ENCODE data around the gene SERINC5. TPM values are rescaled to one million over a fixed set of nuclear protein-coding genes. Genes with fewer than 3 reads are reported as not detected.
"Not testable (repeated sequence)": the region's sequence is repeated elsewhere in the genome, so short reads cannot be mapped to it uniquely, and the experiment has no call there.

Gene SERINC5
- total and polyA plus RNA-seq, 2 donors (not counting 3 experiments of a cell fraction or from before 2014, with no cell fraction given), result 3.2 to 10.1 TPM

DNA sequence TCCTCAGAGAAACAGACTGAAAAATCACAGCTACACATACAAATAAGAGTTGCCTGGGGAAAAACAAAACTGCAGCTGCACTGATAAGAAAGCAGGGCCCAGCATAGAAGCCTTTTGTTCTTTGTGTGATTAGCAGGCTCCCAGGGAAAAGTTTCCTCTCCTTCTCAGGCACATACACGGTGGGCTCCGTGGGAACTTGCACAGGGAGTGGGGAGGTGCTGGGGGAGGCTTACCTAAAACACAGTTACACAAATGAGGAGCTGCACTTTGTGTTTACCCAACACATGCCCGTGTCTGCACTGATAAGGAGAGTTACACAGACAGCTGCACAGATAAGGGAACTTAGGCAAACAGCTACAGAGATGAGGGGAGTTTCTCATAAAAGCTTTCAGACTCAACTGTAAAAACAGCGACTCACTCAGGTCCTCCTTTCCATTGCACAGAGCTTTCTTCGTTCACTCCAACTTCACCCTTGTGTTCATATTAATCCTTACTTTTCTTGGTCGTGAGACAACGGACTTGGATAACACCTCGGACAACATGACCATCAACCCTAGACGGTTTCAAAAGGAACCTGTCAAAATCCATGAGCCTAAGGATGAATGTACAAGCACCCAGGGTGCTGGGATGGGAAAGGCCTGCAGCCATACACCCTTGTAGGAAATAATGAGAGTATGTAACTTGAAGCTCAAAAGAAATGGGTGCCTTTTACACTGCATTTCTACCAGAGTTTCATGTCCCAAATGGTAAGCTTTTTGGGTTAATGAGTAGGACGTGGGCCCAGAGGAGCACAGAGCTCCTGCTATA, 50.8 kb downstream of the SERINC5 start:
- Histone ChIP-seq H2AFZ (ENCODE audit: low read depth, low read length) (no peak overlapping the region), H3K9ac (replicated peaks; ENCODE audit: extremely low read depth, insufficient read depth, low read length) (no peak overlapping the region), H3K27me3 (ENCODE audit: control insufficient read depth in 2 of 2, insufficient read depth in 2 of 2, low read length in 2 of 2) (no peaks in the 10 kb centered on the region), H3K4me2 (ENCODE audit: insufficient read depth, low read length) (no peak overlapping the region), H3K79me2 (ENCODE audit: control insufficient read depth, insufficient read depth, low read length) (no peaks in the 10 kb centered on the region), H3K36me3 (ENCODE audit: control insufficient read depth in 2 of 2, extremely low read depth in 1 of 2, insufficient read depth in 2 of 2, low read length in 2 of 2) (no peaks in the 10 kb centered on the region), H3K4me3 (replicated peaks in 1 of 3; ENCODE audit: insufficient read depth in 1 of 3, low read depth in 1 of 3, low read length in 3 of 3) (no peak overlapping the region), H3K27ac (ENCODE audit: insufficient read depth, low read depth, low read length) (no peak overlapping the region), H3K9me1 (replicated peaks; ENCODE audit: control insufficient read depth, extremely low read depth, insufficient read depth, low read length) (no peaks in the 10 kb centered on the region), H3K9me3 (replicated peaks; ENCODE audit: control insufficient read depth, insufficient read depth, low read length) (no peaks in the 10 kb centered on the region), H3K4me1 (ENCODE audit: control insufficient read depth, extremely low read depth, insufficient read depth, low read length) (no peaks in the 10 kb centered on the region), H4K20me1 (replicated peaks; ENCODE audit: control insufficient read depth, extremely low read depth, insufficient read depth, low read length) (no peaks in the 10 kb centered on the region)
- DNase-seq (ENCODE audit: low read depth, low spot score) (peak; percentile 66), FAIRE-seq (no peak)
- intact Hi-C loops (cut with micrococcal nuclease), result no loop called here
- TF ChIP-seq POLR2AphosphoS5 (IDR thresholded peaks at IDR 0.05; ENCODE audit: insufficient read depth, low read depth, low read length) (no peak), FOS (IDR thresholded peaks at IDR 0.05; ENCODE audit: borderline replicate concordance, insufficient read depth, low read length) (no peak), CTCF (IDR thresholded peaks at IDR 0.05; ENCODE audit: extremely low read depth in 1 of 2, insufficient read depth in 1 of 2, low read depth in 1 of 2, low read length in 2 of 2) (no peak), JUN (IDR thresholded peaks at IDR 0.05; ENCODE audit: borderline replicate concordance, insufficient read depth, insufficient read length, low read depth) (no peak), POLR2A (IDR thresholded peaks at IDR 0.05; ENCODE audit: low read depth, low read length) (no peak), MYC (IDR thresholded peaks at IDR 0.05; ENCODE audit: low read depth, low read length) (no peak), GATA2 (IDR thresholded peaks at IDR 0.05; ENCODE audit: insufficient read depth, insufficient read length, low read depth, low read length) (no peak), EZH2 (IDR thresholded peaks at IDR 0.05; ENCODE audit: borderline replicate concordance, low read depth, low read length, severe bottlenecking) (no peak)
- TF ChIP-seq, protein P1, sequence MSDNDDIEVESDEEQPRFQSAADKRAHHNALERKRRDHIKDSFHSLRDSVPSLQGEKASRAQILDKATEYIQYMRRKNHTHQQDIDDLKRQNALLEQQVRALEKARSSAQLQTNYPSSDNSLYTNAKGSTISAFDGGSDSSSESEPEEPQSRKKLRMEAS (IDR thresholded peaks at IDR 0.05; ENCODE audit: insufficient read depth, insufficient read length), result no peak
- ChIA-PET POLR2A (no interaction called here), CTCF (interaction anchor here (1.4 kb wide), 2 partner anchors 29 to 50 kb away, joined by 3 to 4 read pairs; partner anchors contain the start of gene SERINC5)
- dilution Hi-C loops (cut with MboI; ENCODE audit: extremely low pct_ligation_motif_present, low sequenced_read_pairs), result no loop called here
- no TSS peak for BruUV-seq (replicated peaks)

DNA sequence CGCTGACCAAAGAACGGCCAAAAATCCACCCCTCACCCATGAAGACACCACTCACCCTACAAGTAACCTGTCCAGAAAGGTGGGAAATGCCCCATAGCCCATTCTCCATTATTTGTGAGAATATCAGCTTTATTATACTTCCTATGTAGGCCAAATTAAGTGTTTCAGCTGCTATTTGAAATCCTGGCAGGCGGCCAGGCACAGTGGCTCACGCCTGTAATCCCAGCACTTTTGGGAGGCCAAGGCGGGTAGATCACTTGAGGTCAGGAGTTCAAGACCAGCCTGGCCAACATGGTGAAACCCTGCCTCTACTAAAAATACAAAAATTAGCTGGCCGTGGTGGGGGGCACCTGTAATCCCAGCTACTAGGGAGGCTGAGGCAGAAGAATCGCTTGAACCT, 54.1 kb downstream of the SERINC5 start:
- FAIRE-seq; H3K79me2 ChIP-seq (ENCODE audit: control insufficient read depth, insufficient read depth, low read length); H3K36me3 ChIP-seq (ENCODE audit: control insufficient read depth in 2 of 2, extremely low read depth in 1 of 2, insufficient read depth in 2 of 2, low read length in 2 of 2); H4K20me1 ChIP-seq (replicated peaks; ENCODE audit: control insufficient read depth, extremely low read depth, insufficient read depth, low read length); H3K4me1 ChIP-seq (ENCODE audit: control insufficient read depth, extremely low read depth, insufficient read depth, low read length); H2AFZ ChIP-seq (ENCODE audit: low read depth, low read length); POLR2A ChIA-PET; H3K4me3 ChIP-seq (replicated peaks in 1 of 3; ENCODE audit: insufficient read depth in 1 of 3, low read depth in 1 of 3, low read length in 3 of 3); H3K9me1 ChIP-seq (replicated peaks; ENCODE audit: control insufficient read depth, extremely low read depth, insufficient read depth, low read length); H3K9me3 ChIP-seq (replicated peaks; ENCODE audit: control insufficient read depth, insufficient read depth, low read length); intact Hi-C loops (cut with micrococcal nuclease); H3K27me3 ChIP-seq (ENCODE audit: control insufficient read depth in 2 of 2, insufficient read depth in 2 of 2, low read length in 2 of 2); DNase-seq (ENCODE audit: low read depth, low spot score); H3K9ac ChIP-seq (replicated peaks; ENCODE audit: extremely low read depth, insufficient read depth, low read length); H3K4me2 ChIP-seq (ENCODE audit: insufficient read depth, low read length); BruUV-seq (replicated peaks); CTCF ChIA-PET; dilution Hi-C loops (cut with MboI; ENCODE audit: extremely low pct_ligation_motif_present, low sequenced_read_pairs); H3K27ac ChIP-seq (ENCODE audit: insufficient read depth, low read depth, low read length): not testable (repeated sequence)

All from endothelial cell of umbilical vein (primary cell).